Stomach smooth muscle (tissue), 2 donors: ENCODE data around the gene LPP.

Source experiments
- H3K27ac ChIP-seq: one replicate; pipeline ENCODE4 v1.7.0; 2013; ENCODE audit warnings: mild to moderate bottlenecking, low read length, inconsistent platforms
- H3K27me3 ChIP-seq, 2 donors: one replicate each; pipeline ENCODE4 v1.7.0; 2013; ENCODE audit warnings: low read length in 2 of 2; ENCODE audit not compliant: insufficient read depth in 2 of 2, control insufficient read depth in 1 of 2
- H3K36me3 ChIP-seq, 2 donors: one replicate each; pipeline ENCODE4 v1.7.0; 2013; ENCODE audit warnings: low read length in 2 of 2; ENCODE audit not compliant: control insufficient read depth in 2 of 2, insufficient read depth in 2 of 2
- H3K4me1 ChIP-seq: one replicate; pipeline ENCODE4 v1.7.0; 2013; ENCODE audit warnings: low read length; ENCODE audit not compliant: control insufficient read depth, insufficient read depth
- H3K4me3 ChIP-seq, 2 donors: one replicate each; pipeline ENCODE4 v1.7.0; 2013; ENCODE audit warnings: low read length in 2 of 2
- H3K9ac ChIP-seq, 2 donors: one replicate each; pipeline ENCODE4 v1.7.0; 2013; ENCODE audit warnings: low read length in 2 of 2, mild to moderate bottlenecking in 1 of 2
- H3K9me3 ChIP-seq, 2 donors: one replicate each; pipeline ENCODE4 v1.7.0; 2013; ENCODE audit warnings: low read length in 2 of 2; ENCODE audit not compliant: control insufficient read depth in 2 of 2
- donor health status: healthy.
- donor health status: Pancreatic carcinoma.

LPP gene

DNA sequence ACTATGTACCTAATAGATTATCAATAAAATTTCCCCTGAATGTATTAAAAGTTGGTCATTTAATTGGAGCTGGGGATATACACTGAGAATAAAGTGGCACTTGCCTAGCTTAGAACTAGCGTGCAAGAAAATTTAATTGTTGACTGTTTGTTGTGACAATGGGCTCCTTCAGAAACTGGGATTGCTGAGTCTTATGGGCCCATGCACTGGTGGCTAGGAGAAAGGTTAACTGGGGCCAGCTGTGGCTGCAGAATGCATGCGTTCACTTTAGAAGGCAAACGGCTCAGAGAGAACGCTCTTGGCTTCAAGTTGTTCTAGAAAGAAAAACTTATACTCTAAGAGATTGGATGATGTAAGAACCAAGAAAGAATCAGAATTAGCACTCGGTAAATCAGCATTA, 18.7 kb upstream of the LPP start:
- Histone ChIP-seq H3K9ac (no peak overlapping the region), H3K27me3 (no peaks in the 10 kb centered on the region), H3K4me3 (no peak overlapping the region), H3K36me3 (no peaks in the 10 kb centered on the region), H3K27ac (no peak overlapping the region), H3K4me1 (no peaks in the 10 kb centered on the region), H3K9me3 (no peaks in the 10 kb centered on the region)

DNA sequence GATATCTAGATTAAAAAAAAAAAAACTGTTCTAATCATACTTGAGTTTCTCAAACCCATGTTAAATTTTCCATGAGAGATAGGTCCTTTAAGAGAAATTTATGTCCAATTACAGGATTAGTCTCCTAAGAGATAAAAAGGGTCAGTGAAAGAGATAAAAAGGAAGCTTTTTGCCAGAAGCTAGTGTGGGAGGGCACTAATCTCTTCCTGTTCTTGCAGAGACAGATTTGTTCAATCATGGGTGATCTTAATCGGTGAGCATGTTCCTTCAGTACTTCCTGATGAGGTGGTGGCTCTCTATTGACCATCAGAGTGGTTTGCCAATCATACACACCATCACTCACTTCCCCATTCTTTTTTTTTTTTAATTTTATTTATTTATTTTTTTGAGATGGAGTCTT, 16.9 kb upstream of the LPP start:
- no peak overlapping the region for H3K27ac ChIP-seq
- H3K9me3 ChIP-seq: no peaks in the 10 kb centered on the region
- H3K9ac ChIP-seq: no peak overlapping the region
- H3K27me3 ChIP-seq: no peaks in the 10 kb centered on the region
- no peaks in the 10 kb centered on the region for H3K36me3 ChIP-seq
- H3K4me1 ChIP-seq: no peaks in the 10 kb centered on the region
- no peak overlapping the region for H3K4me3 ChIP-seq

DNA sequence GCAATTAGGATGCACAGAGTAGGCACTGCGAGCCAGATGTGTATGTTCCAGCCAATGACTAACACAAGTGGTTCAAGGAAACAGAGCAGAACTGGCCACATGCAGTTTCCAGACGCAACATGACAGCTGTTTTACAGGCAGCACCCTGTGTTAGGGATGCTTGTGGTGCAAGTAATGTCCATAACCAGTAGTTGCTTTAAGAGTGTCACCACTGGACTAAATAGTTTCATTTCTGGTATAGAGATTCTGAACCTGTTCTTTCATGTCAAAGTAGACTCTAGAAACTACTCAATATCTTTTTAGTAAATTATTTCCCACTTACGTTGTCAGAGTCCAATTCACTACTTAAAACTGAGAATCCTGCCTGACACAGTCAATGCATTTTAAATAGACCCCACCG, 14.5 kb upstream of the LPP start:
- Histone ChIP-seq H3K27me3 (no peaks in the 10 kb centered on the region), H3K9me3 (no peaks in the 10 kb centered on the region), H3K27ac (no peak overlapping the region), H3K36me3 (no peaks in the 10 kb centered on the region), H3K4me3 (no peak overlapping the region), H3K4me1 (no peaks in the 10 kb centered on the region), H3K9ac (no peak overlapping the region)

- no peak overlapping the region for H3K27ac ChIP-seq
- no peak overlapping the region for H3K9ac ChIP-seq
- no peak overlapping the region for H3K4me3 ChIP-seq
- H3K27me3 ChIP-seq: no peaks in the 10 kb centered on the region
- H3K9me3 ChIP-seq: no peaks in the 10 kb centered on the region
- H3K36me3 ChIP-seq: no peaks in the 10 kb centered on the region
- H3K4me1 ChIP-seq: peaks cover 2% of the 10 kb centered on the region
Observed at GRCh38 chr3:188146219-188146618, 7.7 kb upstream of the LPP start.

DNA sequence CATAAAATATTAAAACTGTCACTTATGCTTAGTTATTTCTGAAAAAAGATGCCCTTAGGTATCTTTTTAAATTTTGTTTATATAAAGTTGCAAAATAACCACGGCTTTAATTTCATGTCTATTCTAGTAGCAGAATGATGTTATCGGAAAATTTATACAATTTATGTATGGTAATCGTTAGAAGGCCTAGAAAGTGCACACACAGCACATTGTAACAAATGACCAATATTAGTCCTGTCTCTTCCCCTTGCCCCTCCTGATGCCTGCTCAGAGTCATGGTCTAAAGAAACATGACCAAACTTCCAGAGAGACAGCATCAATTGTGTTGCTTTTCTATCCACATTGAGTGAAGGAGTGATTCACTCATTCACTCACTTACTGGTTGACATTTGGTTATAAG, 6.2 kb upstream of the LPP start:
- Histone ChIP-seq H3K4me3 (no peak overlapping the region), H3K9me3 (no peaks in the 10 kb centered on the region), H3K27me3 (no peaks in the 10 kb centered on the region), H3K4me1 (peaks cover 12% of the 10 kb centered on the region), H3K27ac (no peak overlapping the region), H3K36me3 (no peaks in the 10 kb centered on the region), H3K9ac (no peak overlapping the region)

DNA sequence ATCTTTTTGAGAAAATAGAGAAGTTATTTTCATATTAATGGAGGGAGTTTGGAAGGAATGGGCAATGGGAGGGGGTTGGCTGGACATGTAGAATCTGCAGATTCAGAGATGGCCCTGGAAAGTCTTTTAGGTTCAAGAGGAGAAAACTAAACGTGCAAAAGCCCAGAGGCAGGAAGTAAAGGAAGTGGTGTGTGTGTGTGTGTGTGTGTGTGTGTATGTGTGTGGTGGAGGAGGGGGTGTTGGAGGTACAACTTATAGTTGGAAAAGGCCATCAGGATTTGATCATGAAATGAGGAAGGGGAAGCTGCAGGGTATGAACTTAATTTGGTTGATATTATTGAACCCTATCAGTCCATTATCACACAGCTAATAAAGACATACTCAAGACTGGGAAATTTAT, 5.6 kb upstream of the LPP start:
- Histone ChIP-seq H3K27me3 (no peaks in the 10 kb centered on the region), H3K4me3 (no peak overlapping the region), H3K27ac (no peak overlapping the region), H3K36me3 (no peaks in the 10 kb centered on the region), H3K4me1 (peaks cover 17% of the 10 kb centered on the region), H3K9ac (no peak overlapping the region), H3K9me3 (no peaks in the 10 kb centered on the region)

DNA sequence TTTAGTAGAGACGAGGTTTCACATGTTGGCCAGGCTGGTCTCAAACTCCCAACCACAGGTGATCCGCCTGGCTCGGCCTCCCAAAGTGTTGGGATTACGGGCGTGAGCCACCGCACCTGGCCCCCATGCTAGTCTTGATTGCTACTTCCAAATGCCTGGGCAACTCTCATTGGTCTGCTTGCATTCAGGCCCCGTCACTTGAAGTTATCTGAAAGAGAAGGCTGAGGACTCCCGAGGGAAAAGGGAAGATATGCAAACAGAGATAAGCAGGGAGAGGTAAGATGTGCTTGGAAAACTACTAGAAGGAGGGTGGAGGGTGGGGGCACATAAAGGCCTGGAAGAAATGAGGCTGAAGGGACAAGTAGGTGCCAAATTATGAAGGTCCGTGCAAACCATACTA, 4.4 kb upstream of the LPP start:
- Histone ChIP-seq H3K9me3 (no peaks in the 10 kb centered on the region), H3K36me3 (no peaks in the 10 kb centered on the region), H3K27ac (no peak overlapping the region), H3K4me1 (peaks cover 19% of the 10 kb centered on the region), H3K27me3 (no peaks in the 10 kb centered on the region), H3K9ac (no peak overlapping the region), H3K4me3 (no peak overlapping the region)

GRCh38 chr3:188150982-188151381, 3.0 kb upstream of the LPP start:
- no peaks in the 10 kb centered on the region for H3K36me3 ChIP-seq
- H3K4me3 ChIP-seq: no peak overlapping the region
- no peaks in the 10 kb centered on the region for H3K9me3 ChIP-seq
- H3K27ac ChIP-seq: peak overlapping the region; percentile 41
- no peaks in the 10 kb centered on the region for H3K27me3 ChIP-seq
- H3K9ac ChIP-seq: no peak overlapping the region
- peaks cover 31% of the 10 kb centered on the region for H3K4me1 ChIP-seq

DNA sequence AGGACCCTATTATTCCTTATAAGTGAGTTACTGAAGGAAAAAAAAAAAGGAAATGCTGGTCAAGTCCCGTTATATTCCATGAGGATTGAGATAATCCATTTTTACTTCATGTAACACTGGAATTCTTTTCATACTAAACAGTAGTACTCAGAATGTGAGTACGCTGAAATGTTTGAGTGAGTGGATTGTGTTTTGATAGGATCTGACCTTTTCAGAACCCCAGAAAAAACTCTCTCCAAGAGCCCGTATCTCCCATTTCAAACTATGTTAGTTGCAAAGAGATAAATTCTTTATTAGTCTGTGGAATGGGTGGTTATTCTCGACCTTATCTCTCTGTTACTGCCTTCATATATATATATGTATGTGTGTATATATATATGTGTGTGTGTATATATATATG, 2.5 kb upstream of the LPP start:
- no peak overlapping the region for H3K4me3 ChIP-seq
- no peaks in the 10 kb centered on the region for H3K9me3 ChIP-seq
- no peak overlapping the region for H3K9ac ChIP-seq
- H3K27ac ChIP-seq: no peak overlapping the region
- no peaks in the 10 kb centered on the region for H3K27me3 ChIP-seq
- peaks cover 35% of the 10 kb centered on the region for H3K4me1 ChIP-seq
- no peaks in the 10 kb centered on the region for H3K36me3 ChIP-seq

- Histone ChIP-seq H3K4me1 (peaks cover 40% of the 10 kb centered on the region), H3K27me3 (no peaks in the 10 kb centered on the region), H3K27ac (peak overlapping the region; percentile 100), H3K9me3 (no peaks in the 10 kb centered on the region), H3K4me3 (peak overlapping the region; percentile 81 to 94), H3K36me3 (no peaks in the 10 kb centered on the region), H3K9ac (peak overlapping the region; percentile 96 to 99)
Observed at GRCh38 chr3:188152660-188153436, 1.1 kb upstream of the LPP start.

- Histone ChIP-seq H3K27me3 (no peaks in the 10 kb centered on the region), H3K9me3 (no peaks in the 10 kb centered on the region), H3K4me3 (peak overlapping the region; percentile 81 to 94), H3K27ac (peak overlapping the region; percentile 100), H3K4me1 (peaks cover 47% of the 10 kb centered on the region), H3K9ac (peak overlapping the region; percentile 96 to 99), H3K36me3 (no peaks in the 10 kb centered on the region)
Observed at GRCh38 chr3:188153437-188154013, 432 bp upstream of the LPP start.
